H1 (cell line): ENCODE measurements around the gene DFFB. TPM values are rescaled to one million over a fixed set of nuclear protein-coding genes. Genes with fewer than 3 reads are reported as not detected.

Experiments used
- CEBPB ChIP-seq: IDR thresholded peaks from 2 replicates; pipeline ENCODE4 v1.6.1; 2012; ENCODE audit warnings: low read depth, low read length
- CHD7 ChIP-seq: fragments of 300-600 bp; sonication (generic); IDR thresholded peaks from 2 replicates; pipeline ENCODE4 v1.7.1; 2012; ENCODE audit warnings: low read length, moderate library complexity, mild to moderate bottlenecking, inconsistent platforms; ENCODE audit not compliant: insufficient replicate concordance
- EGR1 ChIP-seq: IDR thresholded peaks from 2 replicates; pipeline ENCODE4 v1.6.1; 2011; ENCODE audit warnings: low read depth, low read length, borderline replicate concordance
- GTF2F1 ChIP-seq: IDR thresholded peaks from 2 replicates; pipeline ENCODE4 v1.6.1; 2012; ENCODE audit warnings: low read depth, low read length, improper control_type of control experiment, borderline replicate concordance
- POLR2A ChIP-seq, 2 experiments: IDR thresholded peaks; 1 replicate in 1 of 2; 2 replicates in 1 of 2; pipeline ENCODE4 v1.6.1; 2011; ENCODE audit warnings: low read depth in 2 of 2, low read length in 2 of 2, mild to moderate bottlenecking in 2 of 2; ENCODE audit errors: control extremely low read depth in 1 of 2
- SIX5 ChIP-seq: IDR thresholded peaks from 2 replicates; pipeline ENCODE4 v1.6.1; 2011; ENCODE audit warnings: mild to moderate bottlenecking, low read depth, low read length
- SP1 ChIP-seq: IDR thresholded peaks from 2 replicates; pipeline ENCODE4 v1.6.1; 2011; ENCODE audit warnings: low read depth, low read length
- TAF7 ChIP-seq: optimal IDR thresholded peaks from 2 replicates; pipeline ENCODE3; 2011; ENCODE audit warnings: low read depth, mild to moderate bottlenecking, inconsistent platforms, low read length, moderate library complexity, borderline replicate concordance
- TBP ChIP-seq: IDR thresholded peaks from 2 replicates; pipeline ENCODE4 v1.6.1; 2011; ENCODE audit warnings: low read depth, low read length, improper control_type of control experiment
- USF2 ChIP-seq: IDR thresholded peaks from 2 replicates; pipeline ENCODE4 v1.6.1; 2011; ENCODE audit warnings: low read length, improper control_type of control experiment
- polyA plus RNA-seq, 7 experiments: library from polyadenylated mRNA; depleted of rRNA in 3 of 7; stranded (reverse) in 5 of 7; unstranded in 2 of 7; fragments of >200 nt in 5 of 7; fragments of 200-250 nt in 2 of 7; gene quantifications; 1 replicate in 5 of 7; 2 replicates in 1 of 7; 4 replicates in 1 of 7; pipeline versions ENCODE4 v1.2.1 to v1.2.3, GENCODE V29; 2011 to 2013; ENCODE audit warnings: missing spikeins in 2 of 7, mixed read lengths in 2 of 7
- total RNA-seq: library from RNA; stranded (reverse); fragmentation: NEBNext Ultra II Directional; extraction: Animal tissue kit (Norgen Biotek cat#: 25700); gene quantifications from 2 replicates; pipeline ENCODE4 v1.2.1, GENCODE V29; 2021

DFFB gene
- total and polyA plus RNA-seq, 2 of the 8 experiments (the other 6 are each of a cell fraction or from before 2014, with no cell fraction given), result 8.6 to 11.9 TPM

GRCh38 chr1:3900150-3900968, 43.1 kb downstream of the DFFB start, which contains the start of gene C1orf174 (continued):
- TF ChIP-seq GTF2F1 (no peak), CEBPB (peak; percentile 72), SIX5 (peak; percentile 82), POLR2A (IDR thresholded peaks at IDR 0.05; ENCODE audit: control extremely low read depth in 1 of 2, low read depth in 2 of 2, low read length in 2 of 2) (peak; percentile 63 to 70; a peak in 2 of 3 replicates), EGR1 (no peak), CHD7 (no peak), SP1 (no peak), USF2 (peak; percentile 78), TAF7 (peak; percentile 86), TBP (peak; percentile 78)
